GM21737 (cell line): Measurements from ENCODE around the gene PREP.
"Not testable (repeated sequence)": the region's sequence is repeated elsewhere in the genome, so short reads cannot be mapped to it uniquely, and the experiment has no call there.

Source experiments
- ATAC-seq: cut with Tn5 transposase; IDR thresholded peaks from one replicate; pipeline ENCODE4 v1.9.1; 2021; ENCODE audit warnings: mild to moderate bottlenecking, moderate library complexity; ENCODE audit not compliant: unreplicated experiment

Gene PREP

GRCh38 chr6:105345506-105345905 is 57.4 kb downstream of the PREP start:
- ATAC-seq, result no peak

- ATAC-seq, result no peak
Measured at GRCh38 chr6:105344881-105345370, 58.0 kb downstream of the PREP start.

GRCh38 chr6:105338350-105338983 is 64.4 kb downstream of the PREP start:
- not testable (repeated sequence) for ATAC-seq

GRCh38 chr6:105336986-105337385 is 65.9 kb downstream of the PREP start:
- ATAC-seq, result no peak

GRCh38 chr6:105332576-105332975 is 70.3 kb downstream of the PREP start:
- ATAC-seq, result no peak

- no peak for ATAC-seq
Measured at GRCh38 chr6:105331927-105332326, 71.0 kb downstream of the PREP start.

- no peak for ATAC-seq
Measured at GRCh38 chr6:105330913-105331312, 72.0 kb downstream of the PREP start.

- no peak for ATAC-seq
Measured at GRCh38 chr6:105330364-105330763, 72.5 kb downstream of the PREP start.

- no peak for ATAC-seq
Measured at GRCh38 chr6:105326833-105327770, 75.8 kb downstream of the PREP start.

- ATAC-seq, result no peak
Measured at GRCh38 chr6:105326216-105326615, 76.7 kb downstream of the PREP start.

GRCh38 chr6:105324386-105324950 is 78.4 kb downstream of the PREP start:
- no peak for ATAC-seq

GRCh38 chr6:105322499-105323225 is 80.2 kb downstream of the PREP start:
- ATAC-seq, result no peak

- ATAC-seq, result no peak
Measured at GRCh38 chr6:105321728-105322127, 81.2 kb downstream of the PREP start.

GRCh38 chr6:105321207-105321606 is 81.7 kb downstream of the PREP start:
- no peak for ATAC-seq

GRCh38 chr6:105320765-105321164 is 82.1 kb downstream of the PREP start:
- no peak for ATAC-seq

GRCh38 chr6:105320271-105320670 is 82.6 kb downstream of the PREP start:
- no peak for ATAC-seq

- ATAC-seq, result no peak
Measured at GRCh38 chr6:105319331-105319730, 83.6 kb downstream of the PREP start.

- no peak for ATAC-seq
Measured at GRCh38 chr6:105318660-105319059, 84.2 kb downstream of the PREP start.

GRCh38 chr6:105317607-105318533 is 85.0 kb downstream of the PREP start:
- no peak for ATAC-seq

GRCh38 chr6:105313211-105313610 is 89.7 kb downstream of the PREP start:
- no peak for ATAC-seq
